IMR-90 (cell line): ENCODE results near the gene CIROP. TPM values are rescaled to one million over a fixed set of nuclear protein-coding genes. Genes with fewer than 3 reads are reported as not detected.

Experiments
- ATAC-seq: fragments of 200-7000 bp; cut with Tn5 transposase; 2 replicates; pipeline ENCODE4 v1.9.1; 2020; ENCODE audit warnings: low read depth, mild to moderate bottlenecking, moderate library complexity
- BruUV-seq: library from RNA; stranded (reverse); fragments of 400-500 nt; replicated peaks from 2 replicates; lab custom pipeline; 2021; lab: Mats Ljungman, UMichigan
- CTCF ChIA-PET: fragments of 300-600 bp; formaldehyde crosslinking; extraction: SDS; loops from one replicate; lab custom pipeline; 2021; ENCODE audit warnings: antibody characterized with exemption; lab: Yijun Ruan, JAX
- POLR2A ChIA-PET: fragments of 300-600 bp; sonication (Branson Sonifier 250); formaldehyde crosslinking; loops from one replicate; lab custom pipeline; 2022; ENCODE audit warnings: antibody characterized with exemption; ENCODE audit not compliant: unreplicated experiment; lab: Charles Lee
- DNase-seq: peaks from one replicate; pipeline ENCODE4 v3.0.0; 2013
- H2AFZ ChIP-seq: replicated peaks from 2 replicates; pipeline ENCODE3; 2013; ENCODE audit warnings: low read length, mild to moderate bottlenecking; ENCODE audit not compliant: poor library complexity
- H2AK5ac ChIP-seq: 2 replicates; pipeline ENCODE4 v1.6.1; 2013; ENCODE audit warnings: low read depth, low read length, inconsistent platforms
- H2AK9ac ChIP-seq: replicated peaks from 2 replicates; pipeline ENCODE3; 2013; ENCODE audit warnings: mild to moderate bottlenecking, low read depth, low read length, moderate library complexity; ENCODE audit not compliant: poor library complexity
- H2BK120ac ChIP-seq: 2 replicates; pipeline ENCODE4 v1.6.1; 2013; ENCODE audit warnings: low read depth, low read length, inconsistent platforms
- H2BK15ac ChIP-seq: 3 replicates; pipeline ENCODE4 v1.6.1; 2013; ENCODE audit warnings: low read depth, low read length, inconsistent platforms
- H2BK20ac ChIP-seq: 2 replicates; pipeline ENCODE4 v1.6.1; 2013; ENCODE audit warnings: low read depth, mild to moderate bottlenecking, inconsistent platforms, low read length, moderate library complexity
- H2BK5ac ChIP-seq: 2 replicates; pipeline ENCODE4 v1.6.1; 2013; ENCODE audit warnings: mild to moderate bottlenecking, low read depth, low read length, inconsistent platforms; ENCODE audit not compliant: poor library complexity, severe bottlenecking
- H3K14ac ChIP-seq: replicated peaks from 2 replicates; pipeline ENCODE4 v1.6.1; 2013; ENCODE audit warnings: low read depth, low read length, inconsistent platforms
- H3K18ac ChIP-seq: 2 replicates; pipeline ENCODE4 v1.6.1; 2013; ENCODE audit warnings: low read depth, low read length, control low read depth
- H3K23ac ChIP-seq: 2 replicates; pipeline ENCODE4 v1.6.1; 2013; ENCODE audit warnings: low read depth, low read length, inconsistent platforms
- H3K27ac ChIP-seq: 2 replicates; pipeline ENCODE4 v1.5.1; 2013; ENCODE audit warnings: mild to moderate bottlenecking, control low read depth, low read length; ENCODE audit not compliant: insufficient read depth
- H3K27me3 ChIP-seq: 2 replicates; pipeline ENCODE4 v1.6.1; 2013; ENCODE audit warnings: low read length; ENCODE audit not compliant: control insufficient read depth, insufficient read depth
- H3K36me3 ChIP-seq: 2 replicates; pipeline ENCODE4 v1.6.1; 2013; ENCODE audit warnings: low read length, mixed read lengths; ENCODE audit not compliant: control insufficient read depth, insufficient read depth
- H3K4ac ChIP-seq: 2 replicates; pipeline ENCODE4 v1.6.1; 2013; ENCODE audit warnings: low read depth, low read length, inconsistent platforms
- H3K4me1 ChIP-seq: 2 replicates; pipeline ENCODE4 v1.6.1; 2013; ENCODE audit warnings: low read length, mixed read lengths; ENCODE audit not compliant: control insufficient read depth, insufficient read depth
- H3K4me2 ChIP-seq: 2 replicates; pipeline ENCODE4 v1.6.1; 2013; ENCODE audit warnings: low read depth, mild to moderate bottlenecking, control low read depth, low read length, moderate library complexity
- H3K4me3 ChIP-seq: 2 replicates; pipeline ENCODE4 v1.5.1; 2013; ENCODE audit warnings: low read depth, mild to moderate bottlenecking, control low read depth, low read length, moderate library complexity; ENCODE audit not compliant: insufficient read depth
- H3K56ac ChIP-seq: 2 replicates; pipeline ENCODE4 v1.6.1; 2013; ENCODE audit warnings: low read length, inconsistent platforms; ENCODE audit not compliant: insufficient read depth; ENCODE audit errors: extremely low read depth
- H3K79me1 ChIP-seq, 2 experiments: 2 replicates each; pipeline ENCODE4 v1.6.1; 2013; ENCODE audit warnings: low read length in 2 of 2, inconsistent platforms in 1 of 2, low read depth in 1 of 2
- H3K9ac ChIP-seq: 2 replicates; pipeline ENCODE4 v1.6.1; 2013; ENCODE audit warnings: low read depth, low read length, control low read depth
- H3K9me1 ChIP-seq: 2 replicates; pipeline ENCODE4 v1.6.1; 2013; ENCODE audit warnings: low read length, inconsistent platforms; ENCODE audit not compliant: insufficient read depth
- H3K9me3 ChIP-seq: 2 replicates; pipeline ENCODE4 v1.6.1; 2013; ENCODE audit warnings: low read length; ENCODE audit not compliant: control insufficient read depth, insufficient read depth
- H4K20me1 ChIP-seq: 2 replicates; pipeline ENCODE4 v1.6.1; 2013; ENCODE audit warnings: low read length, inconsistent platforms; ENCODE audit not compliant: insufficient read depth
- H4K5ac ChIP-seq: 2 replicates; pipeline ENCODE4 v1.6.1; 2013; ENCODE audit warnings: mild to moderate bottlenecking, low read depth, low read length, control low read depth
- H4K8ac ChIP-seq, 2 experiments: 2 replicates each; pipeline ENCODE4 v1.6.1; 2013; ENCODE audit warnings: low read depth in 2 of 2, low read length in 2 of 2, control low read depth in 1 of 2, inconsistent platforms in 1 of 2
- H4K91ac ChIP-seq: 2 replicates; pipeline ENCODE4 v1.6.1; 2013; ENCODE audit warnings: low read depth, low read length, inconsistent platforms; ENCODE audit not compliant: insufficient read depth
- CEBPB ChIP-seq: IDR thresholded peaks from 2 replicates; pipeline ENCODE4 v1.6.1; 2012; ENCODE audit warnings: low read depth, low read length, improper control_type of control experiment
- CTCF ChIP-seq: conservative IDR thresholded peaks from 2 replicates; pipeline ENCODE4 v1.5.1; 2012; ENCODE audit warnings: mild to moderate bottlenecking, low read depth, low read length, improper control_type of control experiment
- ELK1 ChIP-seq: fragments of 150-350 bp; IDR thresholded peaks from 2 replicates; pipeline ENCODE4 v1.6.1; 2016; ENCODE audit warnings: low read depth, mild to moderate bottlenecking, low read length, moderate library complexity, borderline replicate concordance
- MAFK ChIP-seq: IDR thresholded peaks from 2 replicates; pipeline ENCODE4 v1.6.1; 2012; ENCODE audit warnings: low read depth, low read length, improper control_type of control experiment
- MAZ ChIP-seq: IDR thresholded peaks from 2 replicates; pipeline ENCODE4 v1.6.1; 2012; ENCODE audit warnings: low read depth, mild to moderate bottlenecking, low read length, improper control_type of control experiment, moderate library complexity, borderline replicate concordance
- NFE2L2 ChIP-seq: fragments of 150-350 bp; IDR thresholded peaks from 2 replicates; pipeline ENCODE4 v1.6.1; 2016; ENCODE audit warnings: low read depth, mild to moderate bottlenecking, low read length
- RAD21 ChIP-seq: IDR thresholded peaks from 2 replicates; pipeline ENCODE4 v1.6.1; 2012; ENCODE audit warnings: low read length, improper control_type of control experiment
- RCOR1 ChIP-seq: IDR thresholded peaks from 2 replicates; pipeline ENCODE4 v1.6.1; 2012; ENCODE audit warnings: mild to moderate bottlenecking, low read length, improper control_type of control experiment; ENCODE audit not compliant: insufficient replicate concordance
- RFX5 ChIP-seq: IDR thresholded peaks from 2 replicates; pipeline ENCODE4 v1.8.0; 2012; ENCODE audit warnings: low read depth, mild to moderate bottlenecking, low read length, moderate library complexity
- SMC3 ChIP-seq: fragments of 150-350 bp; IDR thresholded peaks from 2 replicates; pipeline ENCODE4 v1.6.1; 2016; ENCODE audit warnings: low read depth, mild to moderate bottlenecking, antibody characterized with exemption, low read length, moderate library complexity
- USF2 ChIP-seq: fragments of 150-350 bp; IDR thresholded peaks from 2 replicates; pipeline ENCODE4 v1.6.1; 2017; ENCODE audit warnings: mild to moderate bottlenecking, antibody characterized with exemption, low read length, low read depth
- WGBS, 2 experiments: methylation state at CpG; one replicate each; pipeline versions ENCODE4 v1.1.5 to v1.1.7; 2013; ENCODE audit warnings: missing lambda C conversion rate in 2 of 2; ENCODE audit not compliant: insufficient read length in 1 of 2; ENCODE audit errors: extremely low coverage in 2 of 2; 5-methylcytosine and 5-hydroxymethylcytosine counted together
- dilution Hi-C: fragments of 300-500 bp; cut with HindIII; formaldehyde crosslinking; loops from one replicate; pipeline ENCODE4 v1.14.3; 2018; ENCODE audit warnings: low sequenced_read_pairs; ENCODE audit not compliant: unreplicated experiment
- in situ Hi-C: fragments of 300-500 bp; cut with MboI; formaldehyde crosslinking; loops from 3 replicates; pipeline ENCODE4 v1.14.3; 2019; ENCODE audit warnings: low sequenced_read_pairs, inconsistent platforms, mixed read lengths
- intact Hi-C: fragments of 100-400 bp; cut with micrococcal nuclease; formaldehyde crosslinking; loops from 2 replicates; pipeline ENCODE4 v1.10.0; 2022
- polyA plus RNA-seq, 3 experiments: library from polyadenylated mRNA; depleted of rRNA; stranded (reverse); fragments of >200 nt; gene quantifications; 2 replicates each; pipeline ENCODE4 v1.2.3, GENCODE V29; 2012; ENCODE audit warnings: low replicate concordance in 1 of 3
- total RNA-seq: library from RNA; depleted of rRNA; stranded (reverse); fragments of >200 nt; gene quantifications from 2 replicates; pipeline ENCODE4 v1.2.3, GENCODE V29; 2012

CIROP gene
- total and polyA plus RNA-seq, 2 of the 4 experiments (the other 2 are of a cell fraction) = 0.31 to 0.36 TPM

- Histone ChIP-seq H4K20me1 (peaks cover 46% of the 10 kb centered on the region), H3K27ac (peak overlapping the region; percentile 14), H3K9me3 (no peaks in the 10 kb centered on the region), H3K4me1 (peaks cover 13% of the 10 kb centered on the region), H2BK5ac (no peak overlapping the region), H3K27me3 (no peaks in the 10 kb centered on the region), H3K23ac (peak overlapping the region; percentile 83), H3K79me1 (peaks cover 20 to 71% of the 10 kb centered on the region in 2 experiments), H2BK120ac (no peak overlapping the region), H2AFZ (no peak overlapping the region), H3K36me3 (peaks cover 46% of the 10 kb centered on the region), H3K4ac (peak overlapping the region; percentile 15; the same call in 1 of the 2 replicates), H3K9ac (0 out of 2 replicates have a peak overlapping the region, but pooled peaks have one; percentile 7), H3K18ac (no peak overlapping the region), H4K8ac (peak overlapping the region in 1 of 2 experiments; percentile 36; a peak in 1 of 4 replicates), H3K4me3 (no peak overlapping the region), H2BK15ac (no peak overlapping the region), H3K56ac (no peak overlapping the region), H2BK20ac (no peak overlapping the region), H2AK9ac (peak overlapping the region; percentile 30), H3K9me1 (peaks cover 5% of the 10 kb centered on the region; the same call in 1 of the 2 replicates), H2AK5ac (peak overlapping the region; percentile 10; the same call in 1 of the 2 replicates), H3K14ac (no peak overlapping the region), H4K5ac (no peak overlapping the region), H3K4me2 (peak overlapping the region; percentile 60; the same call in 1 of the 2 replicates), H4K91ac (peak overlapping the region; percentile 10; the same call in 1 of the 2 replicates)
- WGBS, 2 experiments = 14% methylated on average over 4 of the region's 8 CpGs; no CpG with 5 or more reads in 1 of the 2 experiments
- no TSS peak for BruUV-seq
- in situ Hi-C loops = loop anchor here (5.0 to 10.0 kb wide), 2 partner anchors 33 to 514 kb away; partner anchors contain the start of gene CIROP
- DNase-seq = peak; percentile 93
- dilution Hi-C loops = no loop called here
- POLR2A ChIA-PET = interaction anchor here (0.5 kb wide), 1 partner anchor 54 kb away, joined by 8 read pairs; no protein-coding TSS in a partner anchor
- no peak for TF ChIP-seq NFE2L2
- no peak for TF ChIP-seq RCOR1
- peak; percentile 80 for TF ChIP-seq RAD21
- no peak for TF ChIP-seq MAFK
- no peak for TF ChIP-seq USF2
- TF ChIP-seq MAZ = no peak
- no peak for TF ChIP-seq CEBPB
- peak; percentile 100 for TF ChIP-seq CTCF
- TF ChIP-seq RFX5 = no peak
- no peak for TF ChIP-seq ELK1
- peak; percentile 87 for TF ChIP-seq SMC3
- CTCF ChIA-PET = interaction anchor here (0.5 to 1.8 kb wide), 29 partner anchors 8 to 151 kb away, joined by 3 to 21 read pairs (median 4); partner anchors contain the start of genes ACIN1, C14orf119, CDH24 and CEBPE
- ATAC-seq = peak; percentile 69
- intact Hi-C loops = loop anchor here (1.0 kb wide), 1 partner anchor 40 kb away; no protein-coding TSS in a partner anchor
These were observed 35.9 kb downstream of the CIROP start for GRCh38 chr14:23068789-23069412.
